HL-60 (cell line): ENCODE measurements around the gene ZNF140.

Source experiments
- DNase-seq, 2 experiments: peaks; one replicate each; pipeline ENCODE4 v3.0.0-alpha.2; 2010 to 2020; ENCODE audit warnings: low read depth in 1 of 2, low spot score in 1 of 2
- H3K27ac ChIP-seq: fragments of 250-450 bp; sonication (Bioruptor Pico); replicated peaks from 2 replicates; pipeline ENCODE4 v1.5.1; 2020; ENCODE audit warnings: mild to moderate bottlenecking, moderate library complexity
- H3K27me3 ChIP-seq: fragments of 250-450 bp; sonication (Bioruptor Pico); 2 replicates; pipeline ENCODE4 v1.5.1; 2021; ENCODE audit warnings: mild to moderate bottlenecking, moderate library complexity; ENCODE audit not compliant: insufficient read depth, poor library complexity, severe bottlenecking
- H3K4me3 ChIP-seq: replicated peaks from 2 replicates; pipeline ENCODE4 v1.5.1; 2011; ENCODE audit warnings: mild to moderate bottlenecking, control low read depth, low read length; ENCODE audit not compliant: insufficient read depth
- GABPA ChIP-seq: IDR thresholded peaks from 2 replicates; pipeline ENCODE4 v1.6.1; 2012; ENCODE audit warnings: low read depth
- POLR2AphosphoS5 ChIP-seq: IDR thresholded peaks from 2 replicates; pipeline ENCODE4 v1.6.1; 2012; ENCODE audit warnings: low read depth
- SPI1 ChIP-seq: IDR thresholded peaks from 2 replicates; pipeline ENCODE4 v1.6.1; 2012; ENCODE audit warnings: low read depth, mild to moderate bottlenecking, borderline replicate concordance
- TF ChIP-seq, protein P1 (sequence below): IDR thresholded peaks from one replicate; pipeline ENCODE4 v1.5.1; 2011; ENCODE audit warnings: low read length, control low read depth, inconsistent platforms; ENCODE audit not compliant: insufficient read depth
- TF ChIP-seq, protein P2 (sequence below): IDR thresholded peaks from 2 replicates; pipeline ENCODE4 v1.6.1; 2012; ENCODE audit warnings: low read depth; ENCODE audit not compliant: insufficient replicate concordance

Gene ZNF140

DNA sequence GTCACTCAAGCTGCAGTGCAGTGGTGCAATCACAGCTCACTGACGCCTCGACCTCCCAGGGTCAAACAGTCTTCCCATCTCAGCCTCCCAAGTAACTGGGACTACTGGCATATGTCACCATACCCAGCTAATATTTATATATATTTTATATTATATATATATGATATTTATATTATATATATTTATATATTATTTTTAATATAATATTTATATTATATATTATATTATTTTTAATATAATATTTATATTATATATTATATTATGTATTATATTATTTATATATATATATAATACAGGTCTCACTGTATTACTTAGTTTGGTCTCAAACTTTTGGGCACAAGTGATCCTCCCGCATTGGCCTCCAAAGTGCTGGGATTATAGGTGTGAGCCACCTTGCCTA is 34.0 kb upstream of the ZNF140 start:
- no peak overlapping the region for H3K27ac ChIP-seq
- no peak for DNase-seq
- TF ChIP-seq, protein P1, sequence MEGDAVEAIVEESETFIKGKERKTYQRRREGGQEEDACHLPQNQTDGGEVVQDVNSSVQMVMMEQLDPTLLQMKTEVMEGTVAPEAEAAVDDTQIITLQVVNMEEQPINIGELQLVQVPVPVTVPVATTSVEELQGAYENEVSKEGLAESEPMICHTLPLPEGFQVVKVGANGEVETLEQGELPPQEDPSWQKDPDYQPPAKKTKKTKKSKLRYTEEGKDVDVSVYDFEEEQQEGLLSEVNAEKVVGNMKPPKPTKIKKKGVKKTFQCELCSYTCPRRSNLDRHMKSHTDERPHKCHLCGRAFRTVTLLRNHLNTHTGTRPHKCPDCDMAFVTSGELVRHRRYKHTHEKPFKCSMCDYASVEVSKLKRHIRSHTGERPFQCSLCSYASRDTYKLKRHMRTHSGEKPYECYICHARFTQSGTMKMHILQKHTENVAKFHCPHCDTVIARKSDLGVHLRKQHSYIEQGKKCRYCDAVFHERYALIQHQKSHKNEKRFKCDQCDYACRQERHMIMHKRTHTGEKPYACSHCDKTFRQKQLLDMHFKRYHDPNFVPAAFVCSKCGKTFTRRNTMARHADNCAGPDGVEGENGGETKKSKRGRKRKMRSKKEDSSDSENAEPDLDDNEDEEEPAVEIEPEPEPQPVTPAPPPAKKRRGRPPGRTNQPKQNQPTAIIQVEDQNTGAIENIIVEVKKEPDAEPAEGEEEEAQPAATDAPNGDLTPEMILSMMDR, result no peak
- TF ChIP-seq GABPA, result no peak
- TF ChIP-seq POLR2AphosphoS5, result no peak
- TF ChIP-seq, protein P2, sequence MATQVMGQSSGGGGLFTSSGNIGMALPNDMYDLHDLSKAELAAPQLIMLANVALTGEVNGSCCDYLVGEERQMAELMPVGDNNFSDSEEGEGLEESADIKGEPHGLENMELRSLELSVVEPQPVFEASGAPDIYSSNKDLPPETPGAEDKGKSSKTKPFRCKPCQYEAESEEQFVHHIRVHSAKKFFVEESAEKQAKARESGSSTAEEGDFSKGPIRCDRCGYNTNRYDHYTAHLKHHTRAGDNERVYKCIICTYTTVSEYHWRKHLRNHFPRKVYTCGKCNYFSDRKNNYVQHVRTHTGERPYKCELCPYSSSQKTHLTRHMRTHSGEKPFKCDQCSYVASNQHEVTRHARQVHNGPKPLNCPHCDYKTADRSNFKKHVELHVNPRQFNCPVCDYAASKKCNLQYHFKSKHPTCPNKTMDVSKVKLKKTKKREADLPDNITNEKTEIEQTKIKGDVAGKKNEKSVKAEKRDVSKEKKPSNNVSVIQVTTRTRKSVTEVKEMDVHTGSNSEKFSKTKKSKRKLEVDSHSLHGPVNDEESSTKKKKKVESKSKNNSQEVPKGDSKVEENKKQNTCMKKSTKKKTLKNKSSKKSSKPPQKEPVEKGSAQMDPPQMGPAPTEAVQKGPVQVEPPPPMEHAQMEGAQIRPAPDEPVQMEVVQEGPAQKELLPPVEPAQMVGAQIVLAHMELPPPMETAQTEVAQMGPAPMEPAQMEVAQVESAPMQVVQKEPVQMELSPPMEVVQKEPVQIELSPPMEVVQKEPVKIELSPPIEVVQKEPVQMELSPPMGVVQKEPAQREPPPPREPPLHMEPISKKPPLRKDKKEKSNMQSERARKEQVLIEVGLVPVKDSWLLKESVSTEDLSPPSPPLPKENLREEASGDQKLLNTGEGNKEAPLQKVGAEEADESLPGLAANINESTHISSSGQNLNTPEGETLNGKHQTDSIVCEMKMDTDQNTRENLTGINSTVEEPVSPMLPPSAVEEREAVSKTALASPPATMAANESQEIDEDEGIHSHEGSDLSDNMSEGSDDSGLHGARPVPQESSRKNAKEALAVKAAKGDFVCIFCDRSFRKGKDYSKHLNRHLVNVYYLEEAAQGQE, result no peak
- no peak for TF ChIP-seq SPI1
- no peaks in the 10 kb centered on the region for H3K27me3 ChIP-seq
- no peak overlapping the region for H3K4me3 ChIP-seq

DNA sequence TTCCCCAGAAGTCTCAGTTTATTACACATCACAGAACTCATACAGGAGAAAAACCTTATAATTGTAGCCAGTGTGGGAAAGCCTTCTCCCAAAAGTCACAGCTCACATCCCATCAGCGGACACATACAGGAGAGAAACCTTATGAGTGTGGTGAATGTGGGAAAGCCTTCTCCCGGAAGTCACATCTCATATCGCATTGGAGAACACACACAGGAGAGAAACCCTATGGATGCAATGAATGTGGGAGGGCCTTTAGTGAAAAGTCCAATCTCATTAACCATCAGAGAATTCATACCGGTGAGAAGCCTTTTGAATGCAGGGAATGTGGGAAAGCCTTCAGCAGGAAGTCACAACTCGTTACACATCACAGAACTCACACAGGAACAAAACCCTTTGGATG is 23.3 kb upstream of the ZNF140 start:
- TF ChIP-seq POLR2AphosphoS5, result no peak; the same call in 1 of the 2 replicates
- no peak for TF ChIP-seq SPI1
- DNase-seq, result no peak
- H3K4me3 ChIP-seq, result no peak overlapping the region

DNA sequence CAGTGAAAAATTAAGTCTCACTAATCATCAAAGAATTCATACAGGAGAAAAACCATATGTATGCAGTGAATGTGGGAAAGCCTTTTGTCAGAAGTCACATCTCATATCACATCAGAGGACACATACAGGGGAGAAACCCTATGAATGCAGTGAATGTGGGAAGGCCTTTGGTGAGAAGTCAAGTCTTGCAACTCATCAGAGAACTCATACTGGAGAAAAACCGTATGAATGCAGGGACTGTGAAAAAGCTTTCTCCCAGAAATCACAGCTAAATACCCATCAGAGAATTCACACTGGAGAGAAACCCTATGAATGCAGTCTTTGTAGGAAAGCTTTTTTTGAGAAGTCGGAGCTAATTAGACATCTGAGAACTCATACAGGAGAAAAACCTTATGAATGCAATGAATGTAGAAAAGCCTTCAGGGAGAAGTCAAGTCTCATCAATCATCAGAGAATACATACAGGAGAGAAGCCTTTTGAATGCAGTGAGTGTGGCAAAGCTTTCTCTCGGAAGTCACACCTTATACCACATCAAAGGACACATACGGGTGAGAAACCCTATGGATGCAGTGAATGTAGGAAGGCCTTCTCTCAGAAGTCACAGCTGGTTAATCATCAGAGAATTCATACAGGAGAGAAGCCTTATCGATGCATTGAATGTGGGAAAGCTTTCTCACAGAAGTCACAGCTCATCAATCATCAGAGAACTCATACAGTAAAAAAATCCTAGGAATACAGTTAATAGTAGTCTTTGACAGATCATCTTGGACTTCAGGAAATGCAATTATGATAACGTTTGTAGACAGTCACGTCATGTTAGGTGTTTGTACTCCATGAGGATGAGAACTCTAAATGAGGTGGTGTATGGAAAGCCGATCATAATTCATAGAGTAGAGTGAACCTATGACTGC is 22.3 kb upstream of the ZNF140 start:
- DNase-seq, result no peak
- H3K4me3 ChIP-seq, result no peak overlapping the region
- H3K27me3 ChIP-seq, result no peaks in the 10 kb centered on the region
- no peak overlapping the region for H3K27ac ChIP-seq
- TF ChIP-seq GABPA (no peak), SPI1 (no peak), POLR2AphosphoS5 (no peak; the same call in 1 of the 2 replicates)
- TF ChIP-seq, protein P1, result no peak
- TF ChIP-seq, protein P2, result no peak

More for the DNA sequence above, 23.3 kb upstream of the ZNF140 start:
- Histone ChIP-seq H3K27ac (no peak overlapping the region), H3K27me3 (no peaks in the 10 kb centered on the region)

DNA sequence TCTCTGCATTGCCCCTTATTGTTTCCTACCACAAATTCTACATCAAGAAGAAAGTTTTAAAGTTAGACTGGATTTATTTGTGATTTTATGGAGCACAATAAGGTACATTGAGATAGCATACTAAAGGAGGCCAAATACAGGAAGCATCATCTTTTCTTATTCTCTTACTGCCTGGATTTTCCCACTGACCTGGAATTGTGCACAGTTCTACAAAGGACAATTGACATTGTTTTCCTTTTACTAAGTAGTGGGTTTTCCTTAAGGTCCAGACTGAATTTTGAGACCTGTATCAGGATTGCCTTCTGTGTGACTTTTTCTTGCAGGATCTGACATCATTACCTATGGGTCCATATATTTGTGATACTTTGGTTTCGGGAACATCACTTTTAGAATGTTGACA is 18.8 kb upstream of the ZNF140 start:
- no peak for DNase-seq
- no peak overlapping the region for H3K4me3 ChIP-seq
- no peak overlapping the region for H3K27ac ChIP-seq
- no peaks in the 10 kb centered on the region for H3K27me3 ChIP-seq
- no peak for TF ChIP-seq GABPA
- TF ChIP-seq, protein P2, result no peak
- TF ChIP-seq POLR2AphosphoS5, result no peak
- TF ChIP-seq SPI1, result no peak
